ENCODE results near the gene ZSWIM4.
"Not testable (repeated sequence)": the region's sequence is repeated elsewhere in the genome, so short reads cannot be mapped to it uniquely, and the experiment has no call there.

DNA sequence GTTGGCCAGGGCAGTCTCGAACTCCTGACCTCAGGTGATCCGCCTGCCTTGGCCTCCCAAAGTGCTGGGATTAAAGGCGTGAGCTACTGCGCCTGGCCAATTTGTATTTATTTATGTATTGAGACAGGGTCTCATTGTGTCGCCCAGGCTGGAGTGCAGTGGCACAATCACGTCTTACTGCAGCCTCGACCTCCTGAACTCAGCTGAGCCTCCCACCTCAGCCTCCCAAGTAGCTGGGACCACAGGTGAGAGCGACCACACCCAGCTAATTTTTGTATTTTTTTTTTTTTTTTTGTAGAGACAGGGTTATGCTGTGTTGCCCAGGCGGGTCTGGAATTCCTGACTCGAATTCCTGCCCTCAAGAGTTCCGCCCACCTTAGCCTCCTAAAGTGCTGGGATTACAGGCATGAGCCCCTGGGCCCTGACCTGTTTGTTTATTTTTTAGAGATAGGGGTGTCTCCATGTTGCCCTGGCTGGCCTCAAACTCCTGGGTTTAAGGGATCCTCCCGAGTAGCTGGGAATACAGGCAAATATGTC is 57.0 kb downstream of the ZSWIM4 start:
- TF ChIP-seq, protein P1, sequence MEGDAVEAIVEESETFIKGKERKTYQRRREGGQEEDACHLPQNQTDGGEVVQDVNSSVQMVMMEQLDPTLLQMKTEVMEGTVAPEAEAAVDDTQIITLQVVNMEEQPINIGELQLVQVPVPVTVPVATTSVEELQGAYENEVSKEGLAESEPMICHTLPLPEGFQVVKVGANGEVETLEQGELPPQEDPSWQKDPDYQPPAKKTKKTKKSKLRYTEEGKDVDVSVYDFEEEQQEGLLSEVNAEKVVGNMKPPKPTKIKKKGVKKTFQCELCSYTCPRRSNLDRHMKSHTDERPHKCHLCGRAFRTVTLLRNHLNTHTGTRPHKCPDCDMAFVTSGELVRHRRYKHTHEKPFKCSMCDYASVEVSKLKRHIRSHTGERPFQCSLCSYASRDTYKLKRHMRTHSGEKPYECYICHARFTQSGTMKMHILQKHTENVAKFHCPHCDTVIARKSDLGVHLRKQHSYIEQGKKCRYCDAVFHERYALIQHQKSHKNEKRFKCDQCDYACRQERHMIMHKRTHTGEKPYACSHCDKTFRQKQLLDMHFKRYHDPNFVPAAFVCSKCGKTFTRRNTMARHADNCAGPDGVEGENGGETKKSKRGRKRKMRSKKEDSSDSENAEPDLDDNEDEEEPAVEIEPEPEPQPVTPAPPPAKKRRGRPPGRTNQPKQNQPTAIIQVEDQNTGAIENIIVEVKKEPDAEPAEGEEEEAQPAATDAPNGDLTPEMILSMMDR (IDR thresholded peaks at IDR 0.05), result not testable (repeated sequence)
- not testable (repeated sequence) for TF ChIP-seq POLR2A (IDR thresholded peaks at IDR 0.05)

Data from prostate gland (tissue), 2 donors.